HS-27A (cell line): ENCODE results near the gene SMIM12.

Experiments used
- DNase-seq: peaks from one replicate; pipeline ENCODE4 v3.0.0-alpha.2; 2012; ENCODE audit warnings: low read depth, missing footprints

The SMIM12 gene

DNA sequence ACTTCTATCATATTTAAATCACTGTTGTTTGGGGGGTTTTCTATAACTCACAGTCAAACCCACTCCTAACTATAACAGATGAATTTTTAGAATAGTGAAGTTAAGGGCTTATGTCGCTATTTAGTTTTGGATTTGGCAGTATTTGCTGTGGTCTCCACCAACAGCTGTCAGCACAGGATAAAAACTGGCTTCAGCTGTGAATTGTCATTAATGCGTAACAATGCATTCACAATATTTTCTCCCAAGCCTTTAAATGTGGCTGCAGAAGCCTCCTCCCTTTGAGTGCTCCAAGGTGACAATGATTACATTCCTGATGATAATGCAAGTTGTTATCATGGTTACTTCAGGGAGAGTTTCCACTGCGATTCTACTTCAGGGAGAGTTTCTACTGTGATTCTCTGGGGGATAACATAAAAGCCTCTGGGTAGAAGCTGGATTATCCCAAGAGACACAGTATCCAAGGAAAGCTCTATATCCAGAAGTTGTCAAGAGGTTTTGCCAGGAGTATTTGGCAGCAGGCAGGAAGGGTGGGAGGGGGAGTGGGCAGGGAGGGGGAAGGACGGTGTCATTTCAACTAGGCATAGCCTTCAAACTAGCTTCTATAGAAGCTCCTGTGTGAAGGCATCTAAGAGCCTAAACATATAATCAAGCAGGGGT lies 14.9 kb upstream of the SMIM12 start:
- DNase-seq = no peak

DNA sequence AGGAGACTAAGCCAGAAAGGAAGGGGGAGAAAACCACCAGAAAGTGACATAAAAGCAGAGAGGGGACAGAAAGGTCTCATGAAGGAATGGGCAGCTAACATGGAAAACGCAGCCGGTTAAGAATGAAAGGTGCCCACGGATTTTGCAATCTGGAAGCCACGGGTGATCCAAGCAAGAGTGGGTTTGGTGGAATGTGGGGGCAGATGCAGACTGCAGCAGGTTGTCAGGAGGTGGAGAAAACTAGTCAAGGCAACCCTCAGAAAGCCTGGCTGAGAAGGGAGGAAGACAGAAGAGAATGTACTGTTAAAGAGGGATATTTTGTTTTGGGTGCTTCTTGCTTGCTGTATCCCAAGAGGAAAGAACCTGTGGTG lies 12.6 kb upstream of the SMIM12 start:
- no peak for DNase-seq

DNA sequence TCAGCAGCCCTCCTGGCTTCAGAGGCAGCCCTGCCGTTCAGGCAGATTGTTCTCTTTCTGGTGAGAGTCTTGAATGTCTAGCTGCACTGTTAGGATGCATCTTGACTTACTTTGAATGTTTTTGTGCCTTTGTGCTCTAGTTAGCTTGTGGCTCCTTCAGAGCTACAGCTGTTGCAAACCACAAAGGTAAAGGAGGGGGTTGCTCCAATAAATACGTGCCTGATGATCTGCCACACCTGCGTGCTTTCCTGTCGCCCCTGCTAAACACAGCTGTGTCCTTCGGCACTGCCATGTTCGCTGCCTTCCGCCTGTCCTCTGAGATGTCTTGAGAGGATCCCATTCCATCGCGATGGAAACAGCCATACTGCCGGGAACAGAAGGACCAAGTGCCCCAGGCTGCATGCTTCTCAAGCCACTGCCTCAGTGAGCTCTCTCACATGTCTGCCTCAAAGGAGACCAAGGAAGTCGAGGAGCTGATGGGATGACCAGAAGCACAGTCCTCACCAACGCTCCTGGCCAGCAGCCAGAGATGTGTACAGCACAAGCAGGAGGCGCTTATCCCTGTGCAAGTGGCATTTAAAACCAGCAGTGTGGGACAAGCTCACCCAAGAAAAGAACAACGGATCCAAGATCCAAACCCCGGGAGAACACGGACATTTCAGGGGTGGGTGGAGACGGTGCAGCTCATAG lies 12.0 kb upstream of the SMIM12 start:
- DNase-seq = no peak

DNA sequence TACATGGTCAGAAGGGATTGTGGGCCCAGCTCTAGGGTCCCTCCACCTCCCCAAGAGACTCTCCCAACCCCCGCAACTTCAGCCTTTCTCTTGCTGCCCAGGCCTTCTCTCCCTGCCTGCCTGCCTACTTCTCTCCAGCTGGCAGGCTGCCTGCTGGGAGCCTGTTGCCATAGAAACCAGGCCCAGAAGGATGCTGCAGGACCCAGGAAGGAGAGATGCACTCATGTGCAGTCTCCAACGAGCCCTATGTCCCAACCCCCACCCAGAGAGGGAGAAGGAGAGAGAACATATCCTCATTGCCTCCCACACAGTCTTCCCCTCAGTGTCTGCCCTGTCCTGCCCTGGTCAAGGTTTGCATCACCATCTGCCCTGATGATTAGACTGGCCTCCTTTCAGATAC lies 10.8 kb upstream of the SMIM12 start:
- no peak for DNase-seq

DNA sequence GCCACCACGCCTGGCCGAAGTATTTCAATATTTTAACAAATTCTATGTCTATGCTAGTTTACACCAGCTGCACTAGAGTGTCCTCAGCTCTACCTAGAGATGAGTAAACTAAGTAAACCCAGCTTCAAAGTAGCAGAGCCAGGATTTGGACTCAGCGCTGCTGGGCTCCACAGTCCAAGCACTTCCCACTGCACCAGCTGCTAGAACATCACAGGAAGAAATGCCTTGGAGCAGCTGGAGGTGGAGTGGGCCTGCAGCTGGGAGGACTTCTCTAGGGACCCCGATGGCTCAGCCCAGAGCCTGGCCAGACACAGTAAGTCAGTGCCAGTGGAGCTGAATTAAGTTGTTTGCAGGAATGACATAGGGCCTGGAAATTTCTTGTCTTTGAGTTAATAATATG lies 10.2 kb upstream of the SMIM12 start:
- no peak for DNase-seq

DNA sequence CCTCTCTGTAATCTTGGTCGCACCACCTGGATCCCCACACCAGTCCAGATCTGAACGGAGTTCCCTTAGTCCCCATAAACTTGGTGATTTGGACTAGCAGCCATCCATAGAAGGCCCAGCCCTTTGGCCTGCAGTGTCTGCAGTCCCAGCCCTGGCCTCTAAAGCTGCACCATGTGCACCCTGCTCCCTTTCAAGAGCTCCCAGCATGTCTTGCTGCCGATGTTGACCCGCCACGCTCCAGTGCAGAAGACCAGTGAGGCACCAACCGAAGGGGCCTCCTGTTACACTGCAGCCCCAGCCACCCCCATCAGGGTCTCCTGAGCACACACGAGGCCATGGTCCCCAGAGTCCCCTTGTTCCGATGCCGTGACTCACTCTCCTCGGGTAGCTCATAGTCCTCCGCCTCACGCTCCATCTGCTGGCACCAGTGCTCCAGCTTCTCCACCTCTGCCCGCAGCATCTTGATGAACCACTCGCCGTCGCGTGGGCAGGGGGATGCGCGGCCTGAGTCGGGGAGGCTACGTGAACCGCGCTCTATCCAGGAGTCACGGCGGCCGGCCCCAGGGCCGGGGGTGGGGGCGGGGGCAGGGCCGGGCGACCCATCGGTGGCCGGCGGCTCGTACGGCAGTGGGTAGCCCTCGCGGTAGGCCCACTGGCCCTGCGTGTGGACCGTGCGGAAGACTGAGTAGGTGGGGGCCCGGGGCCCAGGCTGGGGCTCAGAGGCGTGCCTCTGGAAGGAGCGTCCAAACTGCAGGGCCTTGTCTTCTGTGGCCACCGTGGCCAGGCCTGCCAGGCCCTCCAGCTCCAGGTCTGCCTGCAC lies 8.9 kb upstream of the SMIM12 start:
- DNase-seq = no peak

DNA sequence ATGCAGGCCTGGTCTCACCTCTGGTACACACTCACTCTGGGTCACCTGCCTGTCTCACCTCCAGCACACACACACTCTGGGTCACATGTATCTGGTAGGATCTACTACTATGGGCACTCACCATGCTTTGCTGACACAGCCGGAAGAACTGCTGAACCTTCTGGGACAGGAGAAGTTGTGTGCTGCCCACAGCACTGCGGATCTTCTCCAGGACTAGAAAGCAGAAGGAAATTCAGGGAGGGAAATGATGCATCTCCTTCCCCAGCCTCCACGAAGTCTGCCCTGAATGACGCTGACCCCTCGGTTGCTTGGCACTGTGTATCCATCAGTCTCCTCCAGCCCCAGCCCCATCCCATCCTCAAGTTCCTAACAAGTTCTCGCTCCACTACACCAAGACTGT lies 7.9 kb upstream of the SMIM12 start:
- DNase-seq = no peak

DNA sequence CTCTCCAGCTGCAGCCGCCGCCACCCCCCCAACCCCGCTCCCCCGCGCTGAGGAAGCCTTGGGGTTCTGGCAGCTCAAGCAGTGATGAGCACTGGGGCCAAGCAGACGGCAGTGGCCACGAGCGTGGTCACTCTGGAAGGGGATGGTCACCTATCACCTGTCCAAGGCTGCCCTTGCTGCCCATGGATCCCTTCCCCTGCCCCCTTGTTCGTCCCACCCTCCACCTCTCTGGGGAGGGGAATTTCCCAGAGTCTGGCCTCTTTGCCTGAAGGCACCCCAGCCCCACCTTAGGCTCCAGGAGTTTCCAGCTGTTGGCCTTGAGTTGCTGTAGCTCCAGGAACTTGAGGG lies 7.2 kb upstream of the SMIM12 start:
- no peak for DNase-seq

DNA sequence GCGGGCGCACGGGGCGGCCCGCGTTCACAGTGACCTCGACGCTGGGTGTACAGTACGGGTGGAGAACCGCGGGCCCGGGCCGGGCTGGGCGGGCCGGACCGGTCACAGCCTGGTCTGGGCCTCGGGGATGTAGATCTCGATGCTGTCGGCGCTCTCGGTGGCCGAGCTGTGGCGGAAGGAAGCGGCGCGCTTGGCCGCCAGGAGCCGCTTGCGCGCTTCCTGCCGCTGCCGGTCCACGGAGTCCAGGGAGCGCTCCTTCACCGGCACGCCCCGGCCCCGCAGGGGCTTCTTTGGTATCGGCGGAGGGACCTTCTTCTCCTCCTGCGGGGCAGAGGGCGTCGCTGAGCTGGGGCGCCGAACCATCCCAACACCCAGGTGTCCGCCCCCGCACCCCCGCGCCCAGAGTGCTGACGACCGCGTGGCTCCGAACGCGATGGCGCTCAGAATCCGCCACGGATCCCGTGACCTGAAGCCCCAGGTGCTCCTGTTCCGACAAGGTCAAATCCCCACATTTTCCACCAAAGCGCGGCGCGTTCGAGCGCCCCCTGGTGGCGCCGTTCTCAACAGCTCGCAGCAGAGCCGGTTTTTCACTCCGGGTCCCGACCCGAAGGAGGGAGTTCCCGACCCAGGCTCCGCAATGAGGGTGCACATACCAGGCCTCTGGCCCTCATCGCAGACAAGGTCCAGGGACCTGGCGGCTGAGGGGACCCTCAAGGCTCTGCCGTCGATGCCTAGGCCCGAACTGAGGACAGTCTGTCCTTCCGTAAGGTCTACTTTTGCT lies 6.6 kb upstream of the SMIM12 start:
- peak; percentile 59 for DNase-seq

DNA sequence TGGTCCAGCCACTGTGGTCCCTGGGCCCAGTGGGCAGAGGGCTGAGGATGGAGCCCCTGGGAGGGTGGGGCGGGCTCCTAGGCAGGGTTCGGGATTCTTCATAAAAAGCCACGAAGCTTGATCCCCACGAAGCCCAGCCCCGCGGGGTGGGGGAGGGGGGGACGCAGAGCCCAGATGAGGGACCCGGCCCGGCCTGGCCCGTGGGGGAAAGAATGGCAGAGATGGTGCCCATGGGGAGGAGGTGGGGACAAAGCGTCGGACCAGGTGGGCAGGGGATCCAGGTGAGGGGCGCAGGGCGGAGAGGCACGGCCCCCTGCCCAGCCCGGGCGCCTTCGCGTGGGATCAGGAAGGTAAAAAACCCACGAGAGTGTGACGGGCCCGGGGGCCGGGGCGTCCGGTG lies 6.0 kb upstream of the SMIM12 start:
- no peak for DNase-seq

DNA sequence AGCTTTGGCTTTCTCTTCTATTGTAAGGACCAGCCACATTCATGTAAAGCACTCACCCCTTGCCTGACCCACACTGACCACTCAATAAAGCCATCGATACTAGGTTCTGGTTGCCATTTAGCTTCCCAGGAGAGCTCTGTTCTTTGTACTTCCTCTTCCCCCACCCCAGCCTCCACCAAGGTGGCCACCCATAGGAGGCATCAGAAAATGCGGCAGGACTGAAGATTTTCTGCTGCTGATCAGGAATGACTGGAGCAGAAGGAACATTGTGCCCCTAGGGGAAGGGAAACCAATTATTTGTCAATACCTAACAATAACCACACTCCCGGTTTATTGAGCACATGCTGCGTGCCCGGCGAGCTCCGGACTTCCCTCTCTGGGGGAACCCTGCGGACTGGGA lies 5.2 kb upstream of the SMIM12 start:
- no peak for DNase-seq

DNA sequence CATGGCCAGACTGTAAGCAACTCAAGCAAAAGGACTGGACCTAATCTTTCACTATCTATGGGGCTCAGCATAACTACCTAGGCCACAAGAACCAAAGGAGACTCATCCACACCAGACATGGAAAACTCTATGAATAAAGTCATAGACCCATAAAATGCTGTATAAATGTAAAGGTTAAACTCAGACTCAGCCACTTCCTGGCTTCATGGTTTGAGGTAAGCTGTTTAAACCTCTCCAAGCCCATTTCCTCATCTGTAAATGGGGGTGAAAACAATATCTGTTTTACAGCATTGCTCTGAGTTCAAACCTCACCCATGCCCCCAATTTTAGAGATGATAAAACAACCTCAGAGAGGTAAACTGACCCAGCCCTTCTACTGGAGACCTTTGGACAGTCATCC lies 4.0 kb upstream of the SMIM12 start:
- no peak for DNase-seq

DNA sequence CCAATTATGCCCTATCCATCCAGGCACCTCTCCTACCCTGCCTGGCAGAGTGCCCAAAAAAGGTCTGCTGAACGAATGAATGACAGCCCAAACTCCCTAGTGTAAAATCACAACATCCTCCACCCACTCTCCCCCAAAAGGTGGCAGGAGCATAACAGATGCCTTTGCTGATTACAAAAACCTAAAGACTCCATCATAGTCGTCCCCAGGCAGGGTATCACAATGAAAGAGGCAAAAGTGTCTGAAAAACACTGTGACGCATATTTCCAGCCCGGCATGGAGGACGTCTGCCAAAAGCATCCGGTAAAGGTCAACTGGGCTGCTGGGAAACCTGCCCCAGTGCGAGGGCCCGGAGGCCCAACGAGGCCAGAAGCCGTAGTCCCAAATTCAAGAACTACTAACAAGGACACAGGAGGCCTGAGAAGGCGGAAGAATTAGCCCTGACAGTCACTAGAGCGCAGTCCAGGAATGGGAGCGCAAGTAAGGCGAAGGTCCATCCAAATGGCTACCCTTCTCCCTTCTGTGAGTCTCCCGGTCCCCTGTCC lies 576 bp downstream of the SMIM12 start:
- DNase-seq = no peak

DNA sequence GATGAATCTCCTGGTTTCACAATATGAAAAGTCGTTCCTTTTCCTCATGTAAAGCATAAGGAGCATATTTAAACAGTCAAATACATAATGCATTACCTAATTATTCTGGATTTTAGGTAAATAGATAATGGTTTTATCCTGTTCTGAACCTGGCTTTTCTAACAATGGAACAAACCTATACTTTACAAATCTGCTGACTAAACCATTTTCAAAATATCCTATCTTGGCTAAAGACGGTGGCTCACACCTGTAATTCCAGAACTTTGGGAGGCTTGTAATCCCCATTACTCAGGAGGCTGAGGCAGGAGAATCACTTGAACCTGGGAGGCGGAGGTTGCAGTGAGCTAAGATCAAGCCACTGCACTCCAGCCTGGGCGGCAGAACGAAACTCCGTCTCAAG lies 2.9 kb downstream of the SMIM12 start:
- DNase-seq = no peak

DNA sequence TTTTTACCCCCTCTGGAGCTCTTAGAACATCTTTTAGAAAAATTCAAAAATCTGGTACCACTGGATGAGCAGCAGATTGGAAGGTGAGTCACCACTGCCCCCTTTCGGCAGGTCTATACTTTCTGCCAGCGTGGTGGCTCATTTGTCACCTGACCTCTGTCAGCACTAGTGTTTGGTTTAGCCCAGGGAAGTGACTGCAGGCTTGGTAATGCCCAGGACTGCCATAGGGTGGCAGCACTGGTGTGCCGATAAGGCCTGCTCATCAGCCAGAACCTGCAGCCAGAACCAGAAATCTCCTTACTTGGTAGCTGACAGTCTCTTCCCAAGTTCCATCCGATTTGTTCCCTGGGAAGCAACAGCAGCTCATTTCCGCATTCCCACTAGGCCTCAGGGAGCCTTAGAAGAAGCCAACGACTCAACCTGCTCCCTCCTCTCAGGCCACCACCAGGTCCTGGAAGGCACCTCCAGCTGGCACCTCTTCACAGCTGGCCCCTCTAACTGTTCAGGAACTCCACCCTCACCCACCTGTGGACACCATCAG lies 6.8 kb downstream of the SMIM12 start:
- peak; percentile 83 for DNase-seq

DNA sequence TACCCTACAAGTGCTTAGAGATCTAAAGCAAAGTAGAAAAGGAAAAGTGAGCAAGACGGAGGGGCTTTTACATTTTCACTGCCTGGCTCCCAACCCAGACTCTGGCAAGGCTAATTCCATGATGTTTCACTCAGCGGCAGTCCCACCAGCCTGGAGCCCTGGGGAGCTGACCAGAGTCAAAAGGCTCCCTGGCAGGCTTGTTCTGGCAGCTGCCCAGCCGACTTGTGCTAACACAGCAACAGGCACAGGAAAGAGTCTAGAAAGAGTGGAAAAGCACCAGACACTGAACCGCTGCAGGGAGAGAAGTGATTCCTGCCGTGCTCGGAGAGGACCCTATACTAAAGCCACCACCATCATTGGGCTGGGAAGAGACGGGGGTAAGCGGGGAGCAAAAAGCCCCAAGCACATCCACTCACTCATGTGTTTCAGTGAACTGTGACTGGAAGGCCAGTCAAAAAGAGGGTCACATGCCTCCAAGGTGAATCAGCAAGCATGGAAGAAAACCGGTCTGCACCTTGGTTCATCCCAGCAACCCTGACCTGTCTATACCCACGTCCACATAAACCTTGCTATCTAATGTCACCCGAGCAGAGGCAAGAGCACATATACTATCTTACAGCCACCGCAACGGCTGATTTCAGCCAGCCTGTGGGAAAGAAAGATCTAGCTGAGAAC lies 8.0 kb downstream of the SMIM12 start:
- DNase-seq = no peak

DNA sequence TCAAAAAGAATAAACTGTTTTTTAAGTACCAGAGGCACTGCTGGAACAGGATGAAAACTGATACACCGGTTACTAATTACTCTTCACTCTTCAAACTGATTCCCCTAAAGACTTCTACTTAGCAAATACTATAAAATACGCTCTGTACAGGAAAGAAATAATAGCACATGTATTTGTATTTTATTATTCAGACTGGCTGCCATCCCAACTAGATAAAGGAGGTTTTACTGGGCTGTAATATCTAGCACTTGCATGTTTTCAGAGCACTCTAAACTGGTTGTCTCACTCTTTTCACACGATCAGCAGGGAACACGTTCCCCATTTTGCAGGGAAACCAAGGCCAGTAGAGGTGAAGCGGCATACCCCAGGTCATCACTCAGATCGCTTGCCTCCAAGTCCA lies 9.2 kb downstream of the SMIM12 start:
- no peak for DNase-seq

DNA sequence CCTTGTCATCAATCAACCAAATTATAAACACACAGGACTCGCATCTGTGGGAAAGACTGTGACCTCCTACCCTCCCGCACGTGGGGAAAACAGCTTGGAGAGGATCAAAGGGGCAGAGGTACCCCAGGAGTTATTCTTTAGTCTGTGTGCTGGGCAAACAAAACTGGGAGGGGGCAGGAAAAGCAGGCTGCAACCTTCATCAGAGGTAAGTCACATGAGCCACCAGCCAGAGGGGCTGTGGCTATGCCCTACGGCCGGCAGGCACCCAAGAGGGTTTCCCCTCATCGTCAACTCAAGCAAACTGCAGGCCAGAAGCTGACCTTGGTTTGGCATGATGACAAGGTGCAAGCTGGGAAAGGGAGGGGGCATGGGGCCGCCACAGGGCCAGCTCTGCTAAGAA lies 12.5 kb downstream of the SMIM12 start:
- DNase-seq = no peak

DNA sequence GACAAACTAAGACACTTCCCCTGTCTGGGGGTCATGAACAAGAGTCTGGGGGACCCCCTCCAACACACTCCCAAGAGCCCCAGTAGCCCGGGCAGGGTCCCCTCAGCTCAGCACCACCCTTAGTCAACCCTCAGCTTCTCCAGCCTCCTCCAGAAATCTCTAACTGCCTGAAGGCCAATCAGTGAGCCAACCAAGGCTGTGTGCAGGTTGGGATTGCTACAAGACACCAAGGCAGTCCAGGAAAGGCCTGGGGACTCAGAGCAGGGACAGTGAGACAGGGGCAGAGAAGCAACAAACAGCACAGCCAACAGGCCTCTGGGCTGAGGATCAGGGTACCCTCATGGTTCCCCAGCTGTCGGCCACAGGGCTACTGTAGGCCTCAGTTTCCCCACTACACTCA lies 13.3 kb downstream of the SMIM12 start:
- DNase-seq = no peak

DNA sequence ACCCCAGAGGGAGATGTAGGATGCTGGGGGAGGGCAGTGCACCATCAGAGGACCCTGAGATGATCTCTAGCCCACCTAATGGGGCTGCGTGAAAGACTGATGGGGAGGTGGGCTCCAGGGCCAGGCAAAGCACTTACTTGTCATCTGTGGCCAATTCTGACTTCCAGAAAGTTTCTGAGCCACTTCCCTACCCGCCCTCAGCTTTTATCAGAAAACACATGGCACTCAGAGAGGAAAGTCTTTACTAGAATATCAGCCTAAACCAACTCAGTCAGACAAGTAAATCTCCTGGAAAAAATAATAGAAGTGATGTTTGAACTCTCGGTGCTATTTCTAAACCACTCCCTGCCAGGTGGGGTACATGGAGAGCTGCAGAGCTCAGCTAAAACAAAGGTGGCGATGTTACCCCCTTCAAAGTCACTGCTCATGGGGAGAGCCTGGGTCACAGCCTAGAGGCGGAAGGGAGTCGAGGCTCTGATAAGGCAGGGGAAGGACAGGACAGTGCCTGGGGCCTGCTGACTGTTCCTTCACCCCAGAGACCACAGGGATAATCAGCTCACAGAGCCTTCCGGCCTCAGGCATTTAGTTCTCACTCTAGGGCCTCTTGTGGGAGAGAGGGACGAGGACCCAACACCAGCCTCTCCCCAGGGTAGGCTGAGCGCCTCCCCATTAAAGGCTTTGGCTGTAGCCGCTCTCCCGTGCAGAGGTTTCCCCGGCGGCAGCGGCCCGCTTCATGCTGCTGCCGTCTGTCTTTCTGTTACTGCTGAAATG lies 14.2 kb downstream of the SMIM12 start:
- DNase-seq = no peak

DNA sequence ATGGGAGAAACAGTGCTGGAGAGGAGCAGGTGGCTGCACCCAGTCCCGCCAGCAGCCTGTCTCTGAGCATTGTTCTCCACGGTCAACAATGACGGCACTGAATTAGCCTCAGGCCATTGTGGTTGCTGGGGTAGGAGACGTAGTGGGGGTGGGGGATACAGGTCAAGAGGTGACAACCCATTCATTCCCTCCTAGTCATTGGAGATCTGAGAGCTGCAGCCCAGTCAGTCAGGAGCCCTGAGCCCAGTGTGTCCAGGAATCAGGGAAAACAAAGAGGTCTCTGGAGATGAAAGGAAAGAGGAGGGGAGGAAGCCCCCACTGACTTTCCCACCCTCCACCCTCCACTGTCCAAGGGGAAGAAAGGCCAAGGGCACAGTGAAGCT lies 15.3 kb downstream of the SMIM12 start:
- no peak for DNase-seq
